ENCODE data around the gene AVEN. TPM values are rescaled to one million over a fixed set of nuclear protein-coding genes. Genes with fewer than 3 reads are reported as not detected.
A peak's percentile ranks its signal among the peaks of the same experiment; 100 is the strongest.

Gene AVEN, protein sequence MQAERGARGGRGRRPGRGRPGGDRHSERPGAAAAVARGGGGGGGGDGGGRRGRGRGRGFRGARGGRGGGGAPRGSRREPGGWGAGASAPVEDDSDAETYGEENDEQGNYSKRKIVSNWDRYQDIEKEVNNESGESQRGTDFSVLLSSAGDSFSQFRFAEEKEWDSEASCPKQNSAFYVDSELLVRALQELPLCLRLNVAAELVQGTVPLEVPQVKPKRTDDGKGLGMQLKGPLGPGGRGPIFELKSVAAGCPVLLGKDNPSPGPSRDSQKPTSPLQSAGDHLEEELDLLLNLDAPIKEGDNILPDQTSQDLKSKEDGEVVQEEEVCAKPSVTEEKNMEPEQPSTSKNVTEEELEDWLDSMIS
- total RNA-seq (2011; cell fraction: chromatin; rRNA removed; ENCODE audit: low replicate concordance) = 0.49 and 0.77 TPM in 2 replicates
- total RNA-seq (2011; cell fraction: nucleolus; rRNA removed) = 0.50 and 0.53 TPM in 2 replicates
- total RNA-seq (2011; cell fraction: nucleoplasm; rRNA removed) = 1.2 and 1.4 TPM in 2 replicates
- total RNA-seq (2014; rRNA removed) (4.7 and 6.4 TPM in 2 replicates), total RNA-seq (2014; rRNA removed; fragmentation: Illumina TruSeq; extraction: Trizol) (5.5 and 5.6 TPM in 2 replicates), total RNA-seq (2015; rRNA removed; fragmentation: Illumina TruSeq; extraction: Trizol) (3.7 and 3.9 TPM in 2 replicates), total RNA-seq (2021) (3.7 and 4.8 TPM in 2 replicates), polyA plus RNA-seq (2011; rRNA removed) (2.8 and 2.9 TPM in 2 replicates), polyA plus RNA-seq (2014; fragmentation: Illumina TruSeq; extraction: Trizol) (3.2 and 4.8 TPM in 2 replicates), polyA plus RNA-seq (2014; fragmentation: Nextera tagmentation; extraction: Ambion mirVana) (1 to 10 TPM; 1.5 to 1.9 TPM), polyA plus RNA-seq (2014; rRNA removed) (3.3 and 4.7 TPM in 2 replicates), polyA minus RNA-seq (2011; rRNA and poly(A)+ RNA removed) (2.0 and 3.2 TPM in 2 replicates), Bru-seq, nascent RNA (percentile 42 among the genes with signal in this experiment), BruChase-seq, experiment 1, labeled RNA remaining after a 2-hour chase (percentile 45 among the genes with signal in this experiment), BruChase-seq, experiment 2, labeled RNA remaining after a 6-hour chase (percentile 40 among the genes with signal in this experiment)
- polyA plus RNA-seq (2011; cell fraction: cytosol; rRNA removed) = 0.95 and 2.0 TPM in 2 replicates
- polyA plus RNA-seq (2011; cell fraction: nucleus; rRNA removed) = 0.70 and 0.77 TPM in 2 replicates
- polyA plus RNA-seq (2012) = 4.7 and 4.8 TPM in 2 replicates
- 1.8 and 3.2 TPM in 2 replicates for polyA minus RNA-seq (2011; cell fraction: cytosol; rRNA and poly(A)+ RNA removed)
- 0.40 and 1.1 TPM in 2 replicates for polyA minus RNA-seq (2011; cell fraction: nucleus; rRNA and poly(A)+ RNA removed)
- long read RNA-seq, experiment 1, transcript AVEN-201 (6 exons, 1,605 nt) = major isoform, 24 of 28 reads
- long read RNA-seq, experiment 1, partial matches to known transcripts = 0 of 28 reads
- long read RNA-seq, experiment 1, other reads (novel, unspliced or antisense) = 4 of 28 reads
- long read RNA-seq, experiment 2, transcript AVEN-201 (6 exons, 1,605 nt) = major isoform, 9 of 11 reads
- long read RNA-seq, experiment 2, partial matches to known transcripts = 1 of 11 reads
- long read RNA-seq, experiment 2, other reads (novel, unspliced or antisense) = 1 of 11 reads
- long read RNA-seq, experiment 3 = 0 reads

DNA sequence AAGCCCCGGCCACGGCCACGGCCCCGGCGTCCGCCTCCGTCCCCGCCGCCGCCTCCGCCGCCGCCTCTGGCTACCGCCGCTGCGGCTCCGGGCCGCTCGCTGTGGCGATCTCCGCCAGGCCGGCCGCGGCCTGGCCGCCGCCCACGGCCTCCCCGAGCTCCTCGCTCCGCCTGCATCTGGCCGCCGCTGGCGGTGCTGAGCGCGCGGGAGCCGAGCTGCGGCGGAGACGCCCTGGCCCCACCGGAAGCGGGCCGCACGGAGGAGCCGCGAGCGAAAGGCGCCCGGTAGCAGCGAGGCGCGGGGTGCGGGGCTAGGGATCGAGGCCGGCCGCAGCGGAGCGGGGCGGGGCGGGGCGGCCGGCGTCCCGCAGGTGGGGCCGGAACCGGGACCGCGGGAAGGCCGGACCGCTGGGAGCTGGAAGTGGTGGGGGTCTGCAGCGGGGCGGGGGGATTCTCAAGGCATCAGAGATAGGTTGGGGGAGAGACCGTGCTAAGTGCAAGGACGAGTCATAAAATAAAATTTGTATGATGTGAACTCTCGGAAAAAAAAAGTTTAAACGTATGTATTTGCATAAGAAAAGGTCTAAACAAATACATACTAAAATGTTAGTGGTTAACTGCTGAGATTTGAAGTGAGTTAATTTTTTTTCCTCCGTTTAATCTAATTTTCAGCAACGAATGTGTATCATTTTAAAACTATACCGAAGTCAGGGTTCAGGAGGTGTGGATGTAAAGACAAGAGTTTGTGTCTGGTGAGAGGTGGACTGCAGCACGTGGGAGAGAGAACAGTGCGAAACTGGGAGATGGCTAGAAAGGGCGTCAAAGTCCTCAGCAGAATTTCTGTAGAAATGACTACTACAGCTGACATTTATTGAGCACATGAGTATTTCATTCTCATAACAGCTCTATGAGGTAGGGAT lies at the start of gene AVEN:
Gene AVEN, minus strand, starts transcription at position 334 of the 919 bp plus-strand sequence. Its CDS starts 158 bp downstream, at position 176.
- in situ Hi-C loops (cut with MboI) (no loop called here), intact Hi-C loops (cut with micrococcal nuclease) (no loop called here)
- Histone ChIP-seq H3K4me2 (ENCODE audit: insufficient read depth, low read length) (peak within 1 kb of the TSS; percentile 91), H3K9me1 (ENCODE audit: control insufficient read depth, insufficient read depth, low read length) (no peaks in the 10 kb centered on the region), H3K79me2 (ENCODE audit: control insufficient read depth, insufficient read depth, low read length) (no peaks in the 10 kb centered on the region), H2AFZ (ENCODE audit: low read depth, low read length) (peak within 1 kb of the TSS; percentile 100), H3K9ac (ENCODE audit: insufficient read depth in 1 of 2, low read depth in 2 of 2, low read length in 2 of 2) (peak within 1 kb of the TSS; percentile 71 to 94), H3K27me3 (ENCODE audit: control insufficient read depth in 2 of 2, insufficient read depth in 2 of 2, low read length in 2 of 2) (peaks cover 14 to 15% of the 10 kb centered on the region in 2 experiments; a peak in 4 of 5 replicates), H4K20me1 (replicated peaks; ENCODE audit: control insufficient read depth, insufficient read depth, low read length) (no peaks in the 10 kb centered on the region), H3K36me3 (ENCODE audit: control insufficient read depth, insufficient read depth, low read length) (no peaks in the 10 kb centered on the region), H3K4me1 (replicated peaks in 1 of 2; ENCODE audit: control insufficient read depth in 2 of 2, insufficient read depth in 2 of 2, low read length in 2 of 2) (peaks cover 3 to 12% of the 10 kb centered on the region in 2 experiments; a peak in 4 of 5 replicates), H3K27ac (ENCODE audit: extremely low read depth, low read depth, low read length) (peak within 1 kb of the TSS; percentile 46; the same call in 2 of the 3 replicates), H3K4me3 (peak within 1 kb of the TSS; percentile 63), H3K9me3 (replicated peaks; ENCODE audit: control insufficient read depth, insufficient read depth, low read depth, low read length) (no peaks in the 10 kb centered on the region)
- FAIRE-seq = no peak
- 4% methylated on average over 27 of the region's 82 CpGs for WGBS (ENCODE audit: insufficient coverage, low coverage, missing lambda C conversion rate)
- DNase-seq (ENCODE audit: extremely low read depth in 1 of 4, low spot score in 3 of 4) = peak; percentile 59 to 73 (median 68)
- ChIA-PET CTCF (ENCODE audit: low intra/inter-chr PET ratio) (no interaction called here), POLR2A (interaction anchor here (0.6 to 0.8 kb wide), 5 partner anchors 11 to 277 kb away, joined by 3 to 4 read pairs (median 3); no protein-coding TSS in a partner anchor)
- peak; percentile 83 for ATAC-seq
- BruUV-seq (replicated peaks) = TSS peak; percentile 82
- TF ChIP-seq, protein P1, sequence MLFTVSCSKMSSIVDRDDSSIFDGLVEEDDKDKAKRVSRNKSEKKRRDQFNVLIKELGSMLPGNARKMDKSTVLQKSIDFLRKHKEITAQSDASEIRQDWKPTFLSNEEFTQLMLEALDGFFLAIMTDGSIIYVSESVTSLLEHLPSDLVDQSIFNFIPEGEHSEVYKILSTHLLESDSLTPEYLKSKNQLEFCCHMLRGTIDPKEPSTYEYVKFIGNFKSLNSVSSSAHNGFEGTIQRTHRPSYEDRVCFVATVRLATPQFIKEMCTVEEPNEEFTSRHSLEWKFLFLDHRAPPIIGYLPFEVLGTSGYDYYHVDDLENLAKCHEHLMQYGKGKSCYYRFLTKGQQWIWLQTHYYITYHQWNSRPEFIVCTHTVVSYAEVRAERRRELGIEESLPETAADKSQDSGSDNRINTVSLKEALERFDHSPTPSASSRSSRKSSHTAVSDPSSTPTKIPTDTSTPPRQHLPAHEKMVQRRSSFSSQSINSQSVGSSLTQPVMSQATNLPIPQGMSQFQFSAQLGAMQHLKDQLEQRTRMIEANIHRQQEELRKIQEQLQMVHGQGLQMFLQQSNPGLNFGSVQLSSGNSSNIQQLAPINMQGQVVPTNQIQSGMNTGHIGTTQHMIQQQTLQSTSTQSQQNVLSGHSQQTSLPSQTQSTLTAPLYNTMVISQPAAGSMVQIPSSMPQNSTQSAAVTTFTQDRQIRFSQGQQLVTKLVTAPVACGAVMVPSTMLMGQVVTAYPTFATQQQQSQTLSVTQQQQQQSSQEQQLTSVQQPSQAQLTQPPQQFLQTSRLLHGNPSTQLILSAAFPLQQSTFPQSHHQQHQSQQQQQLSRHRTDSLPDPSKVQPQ (CRISPR knock-in tag; IDR thresholded peaks at IDR 0.05; ENCODE audit: borderline replicate concordance) = no peak
- TF ChIP-seq, protein P2, sequence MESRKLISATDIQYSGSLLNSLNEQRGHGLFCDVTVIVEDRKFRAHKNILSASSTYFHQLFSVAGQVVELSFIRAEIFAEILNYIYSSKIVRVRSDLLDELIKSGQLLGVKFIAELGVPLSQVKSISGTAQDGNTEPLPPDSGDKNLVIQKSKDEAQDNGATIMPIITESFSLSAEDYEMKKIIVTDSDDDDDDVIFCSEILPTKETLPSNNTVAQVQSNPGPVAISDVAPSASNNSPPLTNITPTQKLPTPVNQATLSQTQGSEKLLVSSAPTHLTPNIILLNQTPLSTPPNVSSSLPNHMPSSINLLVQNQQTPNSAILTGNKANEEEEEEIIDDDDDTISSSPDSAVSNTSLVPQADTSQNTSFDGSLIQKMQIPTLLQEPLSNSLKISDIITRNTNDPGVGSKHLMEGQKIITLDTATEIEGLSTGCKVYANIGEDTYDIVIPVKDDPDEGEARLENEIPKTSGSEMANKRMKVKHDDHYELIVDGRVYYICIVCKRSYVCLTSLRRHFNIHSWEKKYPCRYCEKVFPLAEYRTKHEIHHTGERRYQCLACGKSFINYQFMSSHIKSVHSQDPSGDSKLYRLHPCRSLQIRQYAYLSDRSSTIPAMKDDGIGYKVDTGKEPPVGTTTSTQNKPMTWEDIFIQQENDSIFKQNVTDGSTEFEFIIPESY (CRISPR knock-in tag; IDR thresholded peaks at IDR 0.05) = 0 out of 2 replicates have a peak, but pooled peaks have one; percentile 10
- TF ChIP-seq, protein P3, sequence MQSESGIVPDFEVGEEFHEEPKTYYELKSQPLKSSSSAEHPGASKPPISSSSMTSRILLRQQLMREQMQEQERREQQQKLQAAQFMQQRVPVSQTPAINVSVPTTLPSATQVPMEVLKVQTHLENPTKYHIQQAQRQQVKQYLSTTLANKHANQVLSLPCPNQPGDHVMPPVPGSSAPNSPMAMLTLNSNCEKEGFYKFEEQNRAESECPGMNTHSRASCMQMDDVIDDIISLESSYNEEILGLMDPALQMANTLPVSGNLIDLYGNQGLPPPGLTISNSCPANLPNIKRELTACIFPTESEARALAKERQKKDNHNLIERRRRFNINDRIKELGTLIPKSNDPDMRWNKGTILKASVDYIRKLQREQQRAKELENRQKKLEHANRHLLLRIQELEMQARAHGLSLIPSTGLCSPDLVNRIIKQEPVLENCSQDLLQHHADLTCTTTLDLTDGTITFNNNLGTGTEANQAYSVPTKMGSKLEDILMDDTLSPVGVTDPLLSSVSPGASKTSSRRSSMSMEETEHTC (IDR thresholded peaks at IDR 0.05) = no peak
- TF ChIP-seq RB1 (IDR thresholded peaks at IDR 0.05; ENCODE audit: low read depth) (peak; percentile 50; the same call in 1 of the 2 replicates), TAL1 (IDR thresholded peaks at IDR 0.05) (no peak), IRF2 (CRISPR knock-in tag; IDR thresholded peaks at IDR 0.05) (no peak), ZNF175 (CRISPR knock-in tag; IDR thresholded peaks at IDR 0.05; ENCODE audit: low read depth) (no peak)
